ENCODE data around the gene SCRN2.

The SCRN2 gene

DNA sequence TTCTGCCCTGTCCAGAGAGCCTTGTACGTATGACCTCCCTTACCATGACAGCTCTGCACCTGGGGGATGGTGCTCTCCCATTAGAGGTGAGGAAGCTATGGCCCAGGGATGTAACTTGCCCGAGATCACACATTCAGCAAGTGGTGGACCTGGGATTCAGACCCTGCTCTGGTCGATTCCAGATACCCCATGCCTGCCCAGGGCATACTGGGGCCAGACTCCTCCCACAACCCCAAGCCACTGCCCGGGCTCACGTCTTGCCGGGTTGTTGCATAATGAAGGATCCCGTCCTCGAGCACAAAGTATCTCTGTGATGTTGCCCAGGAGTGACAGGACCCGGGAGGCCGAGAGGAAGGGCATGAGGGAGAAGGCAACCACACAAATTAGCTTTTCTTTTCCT is 21.6 kb downstream of the SCRN2 start:
- no peak for DNase-seq

DNA sequence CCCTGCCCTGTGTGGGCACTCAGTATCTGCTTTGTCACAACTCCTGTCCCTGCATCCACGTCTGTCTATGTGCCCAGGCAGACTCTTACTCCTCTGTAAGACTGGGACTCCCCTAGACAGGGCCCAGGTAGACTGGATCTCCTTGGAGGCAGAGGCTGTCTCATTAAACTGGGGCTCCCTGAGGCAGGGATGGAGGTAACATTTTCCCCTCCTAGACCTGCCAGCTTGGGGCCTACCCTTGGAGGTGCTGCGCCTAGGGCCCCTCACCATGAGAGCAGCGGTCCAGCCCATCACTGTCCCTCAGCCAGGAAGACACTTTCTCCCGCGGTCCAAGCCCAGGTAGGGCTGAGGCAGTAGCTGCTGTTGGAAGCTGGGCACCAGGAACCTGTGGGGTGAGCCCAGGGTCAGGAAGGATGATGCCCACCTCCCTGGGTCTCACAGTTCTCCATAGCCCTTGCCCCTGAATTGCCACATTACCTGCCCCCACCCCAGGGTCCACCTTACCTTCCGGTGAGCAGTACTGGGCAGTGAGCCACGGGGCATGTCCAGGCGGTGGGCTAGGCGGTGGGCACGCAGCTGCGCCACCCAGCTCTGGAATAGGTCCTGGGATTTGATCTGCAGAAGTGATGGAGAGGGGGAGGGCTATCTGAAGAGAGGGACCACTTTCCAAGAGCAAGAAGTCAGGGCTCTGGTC is 22.9 kb downstream of the SCRN2 start:
- DNase-seq, result no peak

DNA sequence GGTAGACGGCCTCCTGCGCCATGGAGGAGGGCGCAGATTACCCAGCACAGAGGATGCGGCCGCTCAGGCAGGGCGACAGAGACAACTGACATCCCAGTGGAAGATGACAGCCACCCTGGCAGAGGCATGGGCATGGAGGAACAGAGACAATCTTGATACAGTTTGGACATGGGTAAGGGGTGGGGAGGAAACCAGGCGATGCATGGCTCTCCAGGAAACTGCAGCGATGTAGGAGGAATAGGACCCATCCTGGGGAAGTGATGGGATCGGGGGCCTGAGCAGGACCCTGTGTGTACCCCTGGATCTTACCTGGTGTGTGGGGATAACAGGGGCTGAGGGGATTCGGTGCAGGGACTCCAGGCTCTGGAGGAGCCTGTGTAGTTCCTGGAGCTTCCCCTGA is 24.1 kb downstream of the SCRN2 start:
- no peak for DNase-seq

DNA sequence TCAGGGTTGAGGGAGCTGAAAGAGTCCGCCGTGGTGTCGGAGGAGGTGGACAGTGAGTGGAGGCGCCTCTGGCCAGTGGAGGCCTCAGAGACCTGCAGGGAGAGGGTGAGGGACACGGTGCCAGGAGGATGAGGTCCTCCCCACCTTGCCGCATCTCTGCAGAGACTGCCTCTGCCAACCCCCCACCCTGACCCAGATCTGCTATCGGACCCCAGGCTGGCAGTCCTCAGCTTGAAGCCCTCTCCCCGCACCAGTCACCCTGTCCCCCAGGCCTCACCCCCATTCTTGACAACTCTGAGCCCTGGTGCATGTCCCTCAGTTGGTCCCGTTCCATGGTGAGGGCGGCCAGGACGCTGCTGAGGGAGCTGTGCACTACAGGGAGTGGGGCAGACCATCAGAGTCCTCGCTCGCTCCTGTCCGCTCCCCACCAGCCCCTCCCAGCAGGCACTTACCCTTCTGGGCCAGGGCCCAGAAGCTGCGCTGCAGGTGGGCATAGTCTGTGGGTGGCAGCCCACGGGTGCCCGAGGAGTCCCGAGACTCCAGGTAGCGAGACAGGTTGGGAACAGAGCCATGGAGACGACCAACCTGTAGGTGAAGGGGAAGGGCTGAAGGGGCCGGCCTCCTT is 24.9 kb downstream of the SCRN2 start:
- no peak for DNase-seq

DNA sequence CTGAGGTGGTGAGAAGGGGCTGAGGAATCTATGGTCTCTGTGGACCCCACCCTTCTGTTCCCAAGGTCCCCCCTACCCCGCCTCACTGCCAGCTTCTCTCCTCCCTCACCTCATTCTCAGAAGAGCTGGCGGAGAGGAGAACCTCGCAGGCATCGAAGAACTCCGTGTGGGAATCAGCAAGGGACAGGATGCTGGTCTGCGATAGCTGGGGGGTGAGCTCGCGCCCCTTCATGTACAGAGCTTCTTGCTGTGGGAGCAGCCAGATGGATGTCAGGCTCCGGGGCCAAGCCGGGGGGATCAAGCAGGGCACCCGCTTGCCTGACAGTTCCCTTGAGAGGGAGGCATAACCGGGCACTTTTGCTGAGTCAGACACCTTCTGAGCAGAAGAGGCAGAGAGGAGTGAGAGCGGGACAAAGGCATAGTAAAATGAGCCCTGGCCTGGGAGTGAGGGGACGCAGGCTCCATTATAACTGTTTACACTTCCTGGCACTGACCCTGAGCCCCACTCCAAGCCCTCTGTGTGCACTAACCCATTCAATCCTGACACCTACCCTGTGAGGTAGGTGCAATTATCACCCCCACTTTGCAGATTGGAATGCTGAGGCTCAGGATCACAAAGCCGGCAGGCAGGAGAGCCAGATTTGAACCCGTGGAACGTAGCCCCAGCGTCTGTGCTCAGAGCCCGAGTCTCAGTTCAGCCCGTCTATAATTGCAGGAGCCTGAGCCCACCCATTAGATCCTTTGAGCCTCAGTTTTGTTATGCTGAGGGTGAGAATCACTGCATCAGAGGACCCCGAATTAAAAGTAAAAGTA is 25.8 kb downstream of the SCRN2 start:
- no peak for DNase-seq

DNA sequence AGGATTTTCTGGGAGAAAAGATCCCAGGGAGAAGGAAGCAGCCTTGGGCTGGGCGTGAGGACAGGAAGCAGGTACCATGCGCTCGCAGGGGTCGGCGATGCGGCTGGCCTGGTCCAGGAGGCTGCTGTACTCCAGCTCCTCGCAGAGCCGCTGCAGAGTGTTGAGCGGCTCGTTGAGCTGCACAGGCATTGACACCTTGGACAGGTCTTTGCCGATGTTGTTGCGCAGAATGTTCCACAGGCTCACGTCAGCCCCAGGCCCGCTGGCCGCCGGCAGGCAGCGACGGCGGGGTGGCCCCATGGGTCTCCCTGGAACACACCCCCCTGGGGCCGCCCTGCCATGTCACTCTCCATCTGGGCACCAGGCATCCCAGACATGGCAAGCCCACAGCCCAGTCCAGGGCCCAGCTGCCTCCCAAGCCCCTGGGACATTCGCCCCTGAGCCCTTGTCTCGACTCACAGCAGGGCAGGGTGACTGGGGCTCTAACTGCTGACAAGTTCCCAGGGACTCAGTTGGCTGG is 27.5 kb downstream of the SCRN2 start:
- DNase-seq, result no peak

DNA sequence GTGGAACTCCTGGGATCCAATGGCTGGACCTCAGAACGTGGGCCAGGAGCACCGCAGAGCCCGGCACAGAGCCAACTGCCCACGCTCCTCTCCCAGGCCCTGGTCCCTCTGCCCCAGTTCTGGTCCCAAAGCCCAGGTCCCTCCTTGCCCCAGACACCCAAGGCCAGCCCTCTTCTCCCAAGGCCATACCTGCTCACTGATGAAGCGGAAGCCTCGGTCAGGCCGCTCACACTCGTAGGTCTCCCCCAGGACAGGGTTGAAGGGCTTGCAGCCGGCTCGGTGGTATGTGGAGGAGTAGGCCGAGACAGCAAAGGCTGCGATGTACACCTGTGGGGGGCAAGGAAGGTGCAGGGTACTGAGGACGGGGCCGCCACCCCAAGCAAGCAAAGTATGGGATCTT is 28.0 kb downstream of the SCRN2 start:
- no peak for DNase-seq

DNA sequence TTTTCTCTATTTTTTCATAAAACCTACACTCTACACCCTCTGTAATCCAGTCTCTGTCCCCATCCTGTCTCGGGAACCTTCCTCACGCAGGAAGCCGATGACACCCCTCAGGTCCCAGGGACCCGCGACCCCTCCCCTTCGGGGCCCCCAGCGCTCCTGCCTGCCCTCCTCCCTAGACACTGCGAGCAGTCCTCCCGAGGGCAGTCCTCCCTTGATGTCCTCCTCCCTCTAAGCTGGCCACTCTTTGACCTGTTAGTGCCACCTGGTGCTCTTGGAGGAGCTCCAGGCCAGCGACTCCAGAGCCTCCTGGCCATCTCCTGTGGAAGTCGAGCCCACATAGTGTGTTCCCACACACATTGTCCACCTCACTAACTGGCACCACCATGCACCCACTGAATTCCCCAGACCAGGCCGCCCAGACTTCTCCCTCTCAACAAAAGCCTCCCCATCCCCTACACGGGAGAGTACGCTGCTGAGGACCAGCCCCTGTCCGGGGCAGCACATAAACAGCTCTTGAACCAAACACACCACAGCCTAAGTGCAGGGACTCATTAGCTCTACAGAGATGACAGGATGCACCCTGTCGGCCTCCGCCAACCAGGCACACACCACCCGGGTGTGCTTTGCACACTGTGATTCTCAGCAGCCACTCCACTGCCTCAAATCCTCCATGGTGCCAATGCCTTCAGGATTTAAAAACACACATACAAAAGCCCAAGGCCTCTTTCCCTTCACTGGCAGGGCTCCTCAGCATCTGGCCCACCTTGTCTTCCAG is 28.7 kb downstream of the SCRN2 start:
- DNase-seq, result no peak

DNA sequence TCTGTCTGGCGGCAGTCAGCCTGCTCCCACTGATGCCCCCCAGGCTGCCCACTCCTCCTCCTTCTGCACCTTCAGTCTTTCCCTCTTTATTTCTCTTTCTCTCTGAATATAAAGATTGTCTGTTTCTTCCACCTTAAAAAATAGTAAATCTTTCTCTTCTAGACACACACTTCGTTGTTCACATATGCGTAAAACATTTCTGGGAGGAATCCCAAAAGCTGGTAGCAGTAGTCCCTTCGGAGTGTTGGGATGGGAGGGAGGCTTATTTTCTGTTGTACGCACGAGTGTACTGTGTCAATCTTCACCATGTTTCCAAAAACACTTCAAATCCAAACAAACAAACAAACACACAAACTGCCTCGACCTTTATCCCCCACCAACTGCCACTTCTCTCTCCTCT is 29.4 kb downstream of the SCRN2 start:
- DNase-seq, result no peak

DNA sequence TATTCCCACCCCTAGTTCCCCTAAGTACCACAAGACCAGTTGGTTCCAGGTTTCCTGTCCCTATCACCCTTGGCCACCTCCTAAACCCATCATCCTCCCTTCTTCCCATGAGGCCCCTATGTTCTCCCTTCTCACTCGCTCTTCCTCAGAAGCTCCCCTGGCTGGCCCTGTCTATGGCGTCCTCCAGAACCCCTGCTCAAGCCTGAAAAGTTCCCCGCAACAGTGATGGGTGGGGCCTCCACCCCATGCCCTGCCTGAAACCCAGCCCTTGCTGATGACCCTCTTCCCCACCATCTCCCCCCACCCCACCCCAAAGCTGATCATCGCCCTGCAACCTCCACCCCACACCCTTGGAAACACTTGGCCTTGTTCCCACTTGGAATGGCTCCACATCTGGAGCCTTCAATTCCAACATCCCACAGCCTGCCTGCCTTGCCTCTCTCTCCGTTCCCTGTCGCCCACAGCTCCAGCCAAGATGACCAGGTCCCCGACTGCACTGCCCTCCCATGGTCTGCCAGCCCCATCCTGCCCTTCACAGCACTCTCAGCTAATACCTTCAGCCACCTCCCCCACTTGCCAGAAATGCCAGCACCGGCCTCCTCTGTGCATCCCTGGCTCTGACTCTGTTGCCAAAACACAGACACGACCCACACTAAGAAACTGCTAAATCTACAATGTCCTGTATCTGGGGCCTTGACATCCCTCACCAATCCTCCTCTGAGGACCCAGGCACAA is 30.0 kb downstream of the SCRN2 start:
- no peak for DNase-seq

DNA sequence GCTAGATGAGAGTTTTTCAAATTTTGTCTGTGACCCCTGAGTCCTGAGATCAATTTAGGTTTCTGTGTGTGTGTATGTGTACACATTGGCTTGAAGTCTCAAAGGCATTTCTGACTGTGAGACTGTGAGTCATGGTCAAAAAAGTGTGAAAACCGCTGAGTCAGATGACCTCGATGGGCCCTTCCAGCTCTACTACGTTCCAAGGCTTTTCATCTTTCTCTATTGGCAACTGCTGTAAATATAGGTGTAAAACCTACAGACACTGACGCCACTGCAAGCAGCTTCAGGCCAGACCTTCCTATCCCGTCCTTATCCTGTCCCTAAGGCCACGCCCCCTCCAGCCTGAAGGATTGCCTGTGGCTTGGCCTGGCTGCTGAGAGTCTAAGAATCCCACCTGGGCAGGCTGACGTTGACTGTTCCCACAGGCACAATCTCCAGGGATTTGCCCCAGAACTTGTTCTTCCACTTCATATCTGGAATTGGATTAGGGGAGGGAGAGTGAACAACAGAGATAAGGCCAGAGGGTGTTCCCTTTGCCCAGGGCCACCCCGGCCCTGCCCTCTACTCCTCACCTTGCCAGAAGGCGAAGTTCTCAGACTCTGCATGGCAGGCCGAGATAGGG is 30.8 kb downstream of the SCRN2 start:
- no peak for DNase-seq

DNA sequence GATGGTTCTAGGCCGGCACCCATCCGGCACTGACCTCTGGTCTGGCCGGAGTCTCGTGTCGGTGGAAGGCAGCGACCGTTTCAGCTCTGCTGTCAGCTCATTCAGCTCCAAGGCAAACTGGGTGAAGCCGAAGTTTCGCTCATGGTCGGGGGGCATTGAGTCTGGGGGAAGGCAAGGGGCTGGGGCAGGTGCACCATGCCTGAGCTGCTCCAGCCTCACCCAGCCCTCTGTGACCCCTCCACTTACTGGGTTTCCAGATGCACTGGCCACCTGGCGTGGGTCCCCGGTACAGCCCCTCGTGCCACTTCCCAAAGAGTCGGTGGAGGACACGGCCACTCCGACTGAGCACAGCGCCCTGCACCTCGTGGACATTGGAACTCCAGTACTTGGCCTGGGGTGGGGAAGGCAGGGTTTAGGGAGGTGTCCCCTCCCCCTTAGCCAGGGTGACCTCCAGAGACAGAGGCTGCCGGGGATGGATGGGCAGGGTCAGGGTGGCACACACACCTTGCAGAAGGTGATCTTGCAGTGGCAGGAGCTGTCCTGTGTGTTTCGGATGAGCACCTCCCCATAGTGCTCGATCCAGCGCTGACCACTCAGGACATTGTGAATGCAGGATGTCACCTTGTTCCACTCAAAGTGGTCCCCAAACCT is 32.1 kb downstream of the SCRN2 start:
- DNase-seq, result no peak

DNA sequence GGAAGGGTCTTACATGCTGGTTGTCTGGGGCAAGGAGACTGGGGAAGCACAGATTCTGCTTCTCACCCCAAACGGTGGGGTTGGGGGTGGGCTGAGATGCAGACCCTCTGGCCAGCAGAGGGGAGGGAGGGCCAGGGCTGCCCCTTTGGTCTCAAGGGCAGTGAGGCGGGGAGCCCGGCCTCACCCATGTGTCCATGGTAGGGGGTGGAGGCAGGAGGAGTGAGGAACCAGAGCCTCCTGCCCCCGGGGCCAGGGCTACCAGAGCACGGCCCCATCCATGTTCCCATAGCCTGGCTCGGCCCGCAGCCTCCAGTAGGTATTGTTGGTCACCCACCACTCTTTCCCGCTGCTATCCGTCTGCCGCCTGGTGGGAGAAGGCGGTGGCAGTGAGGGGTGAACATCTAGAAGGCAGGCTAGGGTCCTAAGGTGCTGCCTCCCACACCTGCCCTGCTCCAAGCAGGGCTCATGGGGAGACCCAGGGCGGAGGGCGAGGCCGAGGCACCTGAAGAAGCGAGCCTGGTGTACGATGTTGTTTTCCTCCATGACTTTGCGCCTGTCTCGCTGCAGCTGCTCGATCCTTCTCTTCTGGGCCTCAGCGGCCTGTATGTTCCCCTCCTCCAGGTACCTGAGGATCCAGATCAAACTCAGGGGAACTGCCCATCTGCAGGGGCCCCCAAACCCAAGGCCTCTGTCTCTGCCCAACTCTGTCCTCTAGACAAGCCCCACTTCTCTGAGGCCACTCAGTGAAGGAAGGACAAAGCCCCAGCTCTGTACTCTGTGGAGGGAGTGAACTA is 32.8 kb downstream of the SCRN2 start:
- no peak for DNase-seq

DNA sequence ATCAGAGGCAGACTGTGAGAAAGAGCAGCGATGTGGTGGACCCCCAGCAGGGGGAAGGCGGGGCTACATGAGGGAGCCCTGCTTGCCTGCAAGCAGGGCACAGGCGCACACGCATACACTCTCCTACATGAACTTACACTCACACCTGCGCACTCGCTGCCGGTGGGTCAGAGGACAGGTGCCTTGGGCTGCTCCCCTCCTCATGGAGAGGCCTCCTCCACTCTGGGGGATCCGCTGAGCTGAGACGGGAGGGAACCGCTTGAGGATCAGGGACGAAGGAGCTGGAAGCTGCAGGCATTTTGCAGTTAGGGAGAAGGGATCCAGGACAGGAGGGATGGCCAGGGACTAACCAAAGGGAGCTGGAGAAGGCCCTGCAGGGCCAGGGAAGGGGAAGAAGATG is 33.7 kb downstream of the SCRN2 start:
- no peak for DNase-seq

DNA sequence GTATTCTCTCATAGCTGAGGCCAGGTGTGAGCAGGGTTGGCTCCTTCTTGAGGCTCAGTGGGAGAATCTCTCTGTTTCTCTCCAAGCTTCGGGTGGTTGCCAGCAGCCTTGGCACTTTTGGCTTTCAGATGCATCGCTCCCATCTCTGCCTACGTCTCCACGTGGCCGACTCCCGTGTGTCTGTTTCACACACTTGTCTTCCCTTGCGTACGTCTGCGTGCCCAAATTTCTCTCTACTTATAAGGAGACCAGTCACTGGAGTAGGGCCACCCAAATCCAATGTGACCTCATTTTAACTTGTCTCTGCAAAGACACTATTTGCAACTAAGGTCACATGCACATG is 34.2 kb downstream of the SCRN2 start:
- DNase-seq, result no peak

DNA sequence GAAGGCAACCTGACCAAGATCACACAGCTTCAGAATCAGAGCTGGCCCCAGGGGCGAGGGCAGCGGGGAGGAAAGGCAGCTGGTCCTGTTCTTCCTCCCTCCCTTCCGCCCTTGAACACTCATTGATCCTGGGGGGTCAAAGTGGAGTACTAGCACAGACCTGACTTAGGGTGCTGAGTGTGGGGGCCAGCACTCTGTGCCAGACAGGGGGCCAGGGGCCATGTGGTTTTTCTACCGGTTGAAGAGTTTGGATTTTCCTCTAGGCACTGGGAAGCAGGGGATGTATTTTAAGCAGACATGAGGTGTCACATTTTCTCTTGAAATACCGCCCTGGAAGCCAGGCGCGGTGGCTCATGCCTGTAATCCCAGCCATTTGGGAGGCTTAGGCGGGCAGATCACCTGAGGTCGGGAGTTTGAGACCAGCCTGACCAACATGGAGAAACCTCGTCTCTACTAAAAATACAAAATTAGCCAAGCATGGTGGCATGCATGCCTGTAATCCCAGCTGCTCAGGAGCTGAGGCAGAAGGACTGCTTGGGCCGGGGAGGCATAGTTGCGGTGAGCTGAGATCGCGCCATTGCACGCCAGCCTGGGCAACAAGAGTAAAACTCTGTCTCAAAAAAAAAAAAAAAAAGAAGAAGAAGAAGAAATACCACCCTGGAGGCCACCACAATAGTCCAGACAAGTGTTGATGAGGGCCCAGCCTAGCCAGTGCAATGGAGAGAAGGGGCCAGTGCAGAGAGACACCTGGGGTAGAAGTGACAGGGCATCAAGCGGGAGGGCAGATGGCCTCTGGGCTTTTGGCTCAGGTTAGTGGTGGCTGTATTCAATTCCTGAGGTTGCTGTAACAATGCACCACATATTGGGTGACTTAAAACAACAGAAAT is 34.8 kb downstream of the SCRN2 start:
- DNase-seq, result no peak

DNA sequence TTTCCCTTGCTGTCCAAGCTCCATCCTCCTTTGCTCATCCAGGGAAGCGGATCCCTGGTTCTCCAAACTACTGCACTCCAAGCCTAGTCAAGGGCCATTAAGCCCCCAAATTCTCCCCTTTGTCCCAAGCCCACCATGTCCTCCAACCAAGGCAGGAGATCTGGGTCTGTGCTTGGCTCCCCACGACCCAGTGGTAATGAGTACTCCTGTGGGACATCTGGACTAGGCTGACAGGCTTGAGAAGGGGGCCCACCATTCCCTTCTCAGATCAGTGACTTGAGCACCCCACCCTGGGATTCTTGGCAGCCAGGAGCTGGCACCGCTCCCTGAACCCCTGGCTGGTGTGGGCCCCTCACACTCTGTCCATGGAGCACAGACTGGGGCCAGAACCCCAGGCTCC is 36.6 kb downstream of the SCRN2 start:
- no peak for DNase-seq

DNA sequence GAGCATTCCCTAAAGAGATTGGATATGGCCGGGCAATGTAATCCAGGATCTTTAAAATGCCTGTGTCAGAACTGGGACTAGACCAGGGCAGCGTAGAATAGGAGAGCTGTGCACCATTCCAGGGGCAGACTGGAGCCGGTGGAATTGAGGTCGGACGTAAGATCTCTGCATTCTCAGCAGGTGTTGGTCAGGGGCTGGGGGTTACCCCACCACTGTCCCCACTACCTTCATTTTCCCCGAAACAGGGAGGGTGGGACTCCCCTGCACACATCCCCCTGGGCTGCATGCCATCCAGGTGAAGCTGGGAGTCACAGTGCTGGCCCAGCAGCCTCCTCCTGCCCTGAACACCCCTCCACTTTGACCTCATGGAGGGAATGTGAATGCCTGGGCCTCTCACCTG is 37.3 kb downstream of the SCRN2 start:
- DNase-seq, result no peak

DNA sequence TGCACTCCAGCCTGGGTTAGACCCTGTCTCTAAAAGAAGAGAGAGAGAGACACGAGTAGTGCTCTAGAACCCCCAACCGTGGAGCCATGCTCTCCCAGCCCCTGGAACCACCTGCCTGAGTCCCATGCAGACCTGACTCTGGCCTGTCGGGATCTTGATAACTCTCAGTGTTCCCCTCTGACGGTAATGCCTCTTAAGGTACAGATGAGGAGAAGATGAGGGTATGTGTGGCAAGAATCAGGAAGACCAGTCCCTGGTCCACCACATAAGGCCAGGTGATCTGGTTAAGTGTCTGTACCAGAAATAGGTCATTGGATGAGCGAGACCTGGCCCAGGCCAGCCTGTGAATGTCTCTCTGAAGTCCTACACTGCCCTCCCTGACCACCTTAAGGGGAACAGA is 37.9 kb downstream of the SCRN2 start:
- no peak for DNase-seq

Data from NCI-H1048 (cell line).